Prostate gland (tissue), 2 donors: ENCODE data around the gene LGALS9.

ENCODE experiments used
- POLR2AphosphoS5 ChIP-seq: sonication (generic); formaldehyde crosslinking; IDR thresholded peaks from one replicate; pipeline ENCODE4 v1.6.1; 2017; ENCODE audit warnings: antibody characterized with exemption
- TF ChIP-seq, protein P1 (sequence below), 4 experiments: fragments of 200-600 bp in 2 of 4; fragments of 450-650 bp in 2 of 4; sonication (generic) in 2 of 4; IDR thresholded peaks; 1 replicate in 3 of 4; 2 replicates in 1 of 4; pipeline ENCODE4 v1.5.1; 2016 to 2019; ENCODE audit warnings: antibody characterized with exemption in 4 of 4, mild to moderate bottlenecking in 2 of 4, moderate library complexity in 2 of 4

DNA sequence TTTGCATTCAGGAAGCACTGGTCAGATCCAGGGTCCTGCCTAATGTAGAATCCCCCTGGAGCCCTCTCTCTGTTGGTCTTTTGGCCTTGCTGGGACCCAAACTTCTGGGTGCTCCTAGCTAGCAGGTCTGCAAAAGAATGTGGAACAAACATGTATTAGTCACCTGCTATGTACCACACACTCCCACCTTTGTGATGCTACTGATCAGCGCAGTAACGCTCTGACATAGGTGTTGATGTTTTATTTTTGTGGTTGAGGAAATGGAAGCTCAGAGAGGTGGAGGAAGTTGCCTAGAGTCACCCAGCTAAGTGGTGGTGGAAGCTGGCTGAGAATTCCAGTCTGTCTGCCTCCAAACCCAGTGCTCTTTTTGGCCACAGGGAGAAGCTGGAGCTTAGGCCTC, 35.8 kb upstream of the LGALS9 start:
- TF ChIP-seq, protein P1, sequence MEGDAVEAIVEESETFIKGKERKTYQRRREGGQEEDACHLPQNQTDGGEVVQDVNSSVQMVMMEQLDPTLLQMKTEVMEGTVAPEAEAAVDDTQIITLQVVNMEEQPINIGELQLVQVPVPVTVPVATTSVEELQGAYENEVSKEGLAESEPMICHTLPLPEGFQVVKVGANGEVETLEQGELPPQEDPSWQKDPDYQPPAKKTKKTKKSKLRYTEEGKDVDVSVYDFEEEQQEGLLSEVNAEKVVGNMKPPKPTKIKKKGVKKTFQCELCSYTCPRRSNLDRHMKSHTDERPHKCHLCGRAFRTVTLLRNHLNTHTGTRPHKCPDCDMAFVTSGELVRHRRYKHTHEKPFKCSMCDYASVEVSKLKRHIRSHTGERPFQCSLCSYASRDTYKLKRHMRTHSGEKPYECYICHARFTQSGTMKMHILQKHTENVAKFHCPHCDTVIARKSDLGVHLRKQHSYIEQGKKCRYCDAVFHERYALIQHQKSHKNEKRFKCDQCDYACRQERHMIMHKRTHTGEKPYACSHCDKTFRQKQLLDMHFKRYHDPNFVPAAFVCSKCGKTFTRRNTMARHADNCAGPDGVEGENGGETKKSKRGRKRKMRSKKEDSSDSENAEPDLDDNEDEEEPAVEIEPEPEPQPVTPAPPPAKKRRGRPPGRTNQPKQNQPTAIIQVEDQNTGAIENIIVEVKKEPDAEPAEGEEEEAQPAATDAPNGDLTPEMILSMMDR (IDR thresholded peaks at IDR 0.05): no peak
- no peak for TF ChIP-seq POLR2AphosphoS5
